ENCODE data around the gene ZDHHC15.

DNA sequence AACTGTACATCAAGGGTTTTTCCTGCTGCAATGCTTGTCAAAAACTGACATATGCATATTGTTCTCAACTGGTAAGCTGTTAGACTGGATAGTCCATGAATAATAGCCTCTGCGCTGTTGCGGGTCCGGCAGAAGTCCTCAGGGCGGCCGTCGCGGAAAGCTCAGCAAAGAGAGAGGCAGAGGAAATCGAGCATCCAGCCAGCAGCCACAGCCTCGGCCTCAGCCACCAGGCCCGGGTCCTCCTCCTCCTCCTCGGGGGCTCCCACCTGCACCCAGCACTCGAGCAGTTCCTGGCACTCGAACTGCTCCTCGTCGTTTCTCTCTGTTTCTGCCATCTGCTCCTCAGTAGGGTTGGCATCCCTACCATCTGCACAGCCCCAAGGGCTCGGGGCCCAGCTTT, 195.2 kb downstream of the ZDHHC15 start:
- TF ChIP-seq CTCF (IDR thresholded peaks at IDR 0.05) (no peak), POLR2A (IDR thresholded peaks at IDR 0.05) (no peak)

Data from lower leg skin (tissue), 3 donors.